ENCODE measurements around the gene GLRA3.

The GLRA3 gene

DNA sequence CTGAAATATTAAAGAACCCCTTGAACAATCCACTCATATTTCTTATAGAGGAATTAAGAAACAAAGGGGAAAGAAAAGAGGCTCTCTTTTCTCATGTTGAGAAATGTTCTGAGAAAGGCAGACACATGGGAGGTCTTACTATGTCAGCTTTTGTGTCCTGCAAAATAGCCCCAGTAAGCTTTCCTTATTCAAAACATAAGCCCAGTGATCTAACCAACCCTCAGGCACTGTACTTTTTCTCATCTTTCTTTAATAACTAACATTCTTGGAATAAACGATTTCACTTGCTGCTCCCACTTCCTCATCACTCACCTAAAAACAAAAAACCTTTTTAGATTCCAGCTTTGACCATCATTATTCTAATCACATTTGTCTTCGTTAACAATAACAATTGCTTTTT is 115.9 kb downstream of the GLRA3 start:
- TF ChIP-seq POLR2AphosphoS5 (IDR thresholded peaks at IDR 0.05; ENCODE audit: low read depth, low read length) = no peak

DNA sequence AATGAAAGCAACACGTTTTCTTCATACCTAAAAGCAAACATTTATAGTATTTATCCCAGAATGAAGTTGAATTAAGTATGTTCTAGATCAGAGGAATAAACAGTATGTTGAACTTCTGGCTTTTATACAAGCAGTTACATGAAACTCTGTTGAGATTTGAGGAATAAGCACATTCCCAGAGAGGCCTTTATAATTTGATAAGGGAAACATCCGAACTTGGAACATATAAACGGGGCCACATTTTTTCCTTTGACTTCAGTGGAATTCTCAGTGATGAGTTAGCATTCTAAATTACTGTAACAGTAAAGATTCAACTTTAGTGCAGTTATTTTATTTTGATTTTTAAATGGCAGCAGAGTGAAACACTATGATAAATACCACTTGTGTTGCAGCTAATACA is 119.5 kb downstream of the GLRA3 start:
- TF ChIP-seq SIN3A (IDR thresholded peaks at IDR 0.05; ENCODE audit: borderline replicate concordance, insufficient read depth, low read length) (no peak), TAF1 (IDR thresholded peaks at IDR 0.05; ENCODE audit: borderline replicate concordance, insufficient read depth, low read length) (no peak), FOXP2 (optimal IDR thresholded peaks at IDR 0.05; ENCODE audit: borderline replicate concordance, extremely low read depth, extremely low read length, insufficient read depth) (no peak), POLR2AphosphoS5 (IDR thresholded peaks at IDR 0.05; ENCODE audit: low read depth, low read length) (no peak)
- TF ChIP-seq, protein P1, sequence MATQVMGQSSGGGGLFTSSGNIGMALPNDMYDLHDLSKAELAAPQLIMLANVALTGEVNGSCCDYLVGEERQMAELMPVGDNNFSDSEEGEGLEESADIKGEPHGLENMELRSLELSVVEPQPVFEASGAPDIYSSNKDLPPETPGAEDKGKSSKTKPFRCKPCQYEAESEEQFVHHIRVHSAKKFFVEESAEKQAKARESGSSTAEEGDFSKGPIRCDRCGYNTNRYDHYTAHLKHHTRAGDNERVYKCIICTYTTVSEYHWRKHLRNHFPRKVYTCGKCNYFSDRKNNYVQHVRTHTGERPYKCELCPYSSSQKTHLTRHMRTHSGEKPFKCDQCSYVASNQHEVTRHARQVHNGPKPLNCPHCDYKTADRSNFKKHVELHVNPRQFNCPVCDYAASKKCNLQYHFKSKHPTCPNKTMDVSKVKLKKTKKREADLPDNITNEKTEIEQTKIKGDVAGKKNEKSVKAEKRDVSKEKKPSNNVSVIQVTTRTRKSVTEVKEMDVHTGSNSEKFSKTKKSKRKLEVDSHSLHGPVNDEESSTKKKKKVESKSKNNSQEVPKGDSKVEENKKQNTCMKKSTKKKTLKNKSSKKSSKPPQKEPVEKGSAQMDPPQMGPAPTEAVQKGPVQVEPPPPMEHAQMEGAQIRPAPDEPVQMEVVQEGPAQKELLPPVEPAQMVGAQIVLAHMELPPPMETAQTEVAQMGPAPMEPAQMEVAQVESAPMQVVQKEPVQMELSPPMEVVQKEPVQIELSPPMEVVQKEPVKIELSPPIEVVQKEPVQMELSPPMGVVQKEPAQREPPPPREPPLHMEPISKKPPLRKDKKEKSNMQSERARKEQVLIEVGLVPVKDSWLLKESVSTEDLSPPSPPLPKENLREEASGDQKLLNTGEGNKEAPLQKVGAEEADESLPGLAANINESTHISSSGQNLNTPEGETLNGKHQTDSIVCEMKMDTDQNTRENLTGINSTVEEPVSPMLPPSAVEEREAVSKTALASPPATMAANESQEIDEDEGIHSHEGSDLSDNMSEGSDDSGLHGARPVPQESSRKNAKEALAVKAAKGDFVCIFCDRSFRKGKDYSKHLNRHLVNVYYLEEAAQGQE (IDR thresholded peaks at IDR 0.05; ENCODE audit: insufficient read depth in 1 of 2, low read depth in 2 of 2, low read length in 2 of 2) = no peak

DNA sequence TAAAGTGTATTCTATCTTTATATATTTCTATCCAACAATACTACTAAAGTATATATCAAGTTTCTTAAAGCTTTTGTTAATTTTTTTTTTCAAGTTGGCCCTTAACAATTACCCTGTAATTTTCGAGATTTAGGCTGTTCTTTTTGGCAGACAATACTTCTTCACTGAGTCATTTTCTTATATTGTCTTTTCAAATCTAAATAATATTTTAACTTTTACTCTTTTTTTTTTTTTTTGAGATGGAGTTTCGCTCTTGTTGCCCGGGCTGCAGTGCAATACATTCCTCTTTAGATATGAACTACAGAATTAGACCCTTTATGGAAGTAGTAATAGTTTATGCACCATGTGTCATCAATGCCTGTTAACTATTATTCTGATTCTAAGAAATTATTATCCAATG is 120.7 kb downstream of the GLRA3 start:
- no peak for TF ChIP-seq POLR2AphosphoS5 (IDR thresholded peaks at IDR 0.05; ENCODE audit: low read depth, low read length)
- TF ChIP-seq TAF1 (IDR thresholded peaks at IDR 0.05; ENCODE audit: borderline replicate concordance, insufficient read depth, low read length) = no peak
- TF ChIP-seq, protein P1 (IDR thresholded peaks at IDR 0.05; ENCODE audit: insufficient read depth in 1 of 2, low read depth in 2 of 2, low read length in 2 of 2) = no peak
- no peak for TF ChIP-seq FOXP2 (optimal IDR thresholded peaks at IDR 0.05; ENCODE audit: borderline replicate concordance, extremely low read depth, extremely low read length, insufficient read depth)

DNA sequence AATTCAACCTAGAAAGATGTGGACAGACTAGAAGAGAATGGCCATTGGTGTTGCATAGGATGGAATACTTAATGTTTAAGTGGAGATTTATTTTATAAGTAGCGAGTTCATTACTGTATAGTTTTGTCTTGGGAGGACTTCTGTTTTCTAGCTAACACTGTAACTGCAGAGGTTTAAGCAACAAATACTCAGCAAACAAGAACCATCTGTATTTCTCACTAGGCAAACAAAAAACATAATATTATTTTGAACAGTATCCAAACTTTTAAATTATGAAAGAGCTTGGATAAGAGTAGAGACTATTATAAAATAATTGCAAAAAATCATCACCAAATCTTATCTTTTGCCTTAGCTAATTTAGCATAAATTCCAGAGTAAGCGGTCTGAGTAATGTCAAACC is 121.1 kb downstream of the GLRA3 start:
- TF ChIP-seq, protein P1 (IDR thresholded peaks at IDR 0.05; ENCODE audit: insufficient read depth in 1 of 2, low read depth in 2 of 2, low read length in 2 of 2) = no peak
- no peak for TF ChIP-seq TAF1 (IDR thresholded peaks at IDR 0.05; ENCODE audit: borderline replicate concordance, insufficient read depth, low read length)
- TF ChIP-seq FOXP2 (optimal IDR thresholded peaks at IDR 0.05; ENCODE audit: borderline replicate concordance, extremely low read depth, extremely low read length, insufficient read depth) = no peak
- no peak for TF ChIP-seq POLR2AphosphoS5 (IDR thresholded peaks at IDR 0.05; ENCODE audit: low read depth, low read length)
- no peak for TF ChIP-seq SIN3A (IDR thresholded peaks at IDR 0.05; ENCODE audit: borderline replicate concordance, insufficient read depth, low read length)

DNA sequence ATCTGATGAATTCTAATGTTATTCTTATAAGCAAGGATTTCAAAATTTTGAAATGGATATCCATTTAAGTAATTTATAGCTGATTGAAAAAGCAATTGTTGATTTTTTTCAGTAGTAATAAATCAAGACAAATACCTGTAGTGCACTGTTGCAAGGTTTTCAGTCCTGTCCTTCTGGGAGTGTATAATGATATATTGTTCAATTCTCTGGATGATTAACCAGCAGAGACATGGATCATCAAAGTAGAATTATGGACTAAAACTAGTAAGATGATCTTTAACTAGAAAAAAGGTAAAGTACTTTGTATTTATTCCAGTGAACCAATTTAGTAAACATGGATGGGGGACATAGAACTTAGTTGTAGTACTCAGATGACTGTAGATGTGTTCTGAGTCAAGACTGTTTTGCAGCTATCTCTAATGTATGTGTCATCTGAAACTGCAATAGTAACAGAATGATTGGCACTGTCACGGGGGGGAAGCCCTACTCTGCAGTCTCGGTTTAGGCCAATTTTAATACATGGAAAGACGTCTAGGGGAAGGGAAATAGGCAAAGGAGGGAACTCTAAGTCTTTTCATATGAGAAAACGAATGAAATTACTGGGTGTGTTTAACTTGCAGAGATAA is 121.9 kb downstream of the GLRA3 start:
- no peak for TF ChIP-seq SIN3A (IDR thresholded peaks at IDR 0.05; ENCODE audit: borderline replicate concordance, insufficient read depth, low read length)
- no peak for TF ChIP-seq TAF1 (IDR thresholded peaks at IDR 0.05; ENCODE audit: borderline replicate concordance, insufficient read depth, low read length)

DNA sequence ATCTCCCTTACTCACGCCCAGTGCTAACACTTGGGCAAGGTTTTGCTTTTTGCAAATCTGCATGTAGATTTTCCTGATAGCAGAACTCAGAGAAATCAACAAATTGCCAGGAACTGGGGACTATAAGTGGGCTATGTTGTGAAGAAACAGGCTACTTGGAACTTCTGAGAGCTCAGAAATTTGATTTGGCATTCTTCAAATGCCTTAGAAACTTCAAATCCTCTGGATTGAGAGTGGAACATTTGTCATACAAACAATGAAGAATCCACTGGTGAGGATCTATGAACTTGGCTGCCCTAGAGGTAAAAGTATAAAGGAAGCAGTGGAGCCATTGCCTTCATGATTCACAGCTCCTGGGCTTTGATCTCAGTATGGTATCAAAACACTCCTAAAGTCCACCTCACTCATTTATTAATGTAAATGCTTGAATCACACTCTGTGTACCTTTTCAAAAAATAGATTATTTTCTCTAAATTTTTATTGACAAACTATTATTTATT is 126.0 kb downstream of the GLRA3 start:
- no peak for TF ChIP-seq TAF1 (IDR thresholded peaks at IDR 0.05; ENCODE audit: borderline replicate concordance, insufficient read depth, low read length)
- TF ChIP-seq POLR2AphosphoS5 (IDR thresholded peaks at IDR 0.05; ENCODE audit: low read depth, low read length) = no peak
- TF ChIP-seq, protein P1 (IDR thresholded peaks at IDR 0.05; ENCODE audit: insufficient read depth in 1 of 2, low read depth in 2 of 2, low read length in 2 of 2) = no peak
- TF ChIP-seq FOXP2 (optimal IDR thresholded peaks at IDR 0.05; ENCODE audit: borderline replicate concordance, extremely low read depth, extremely low read length, insufficient read depth) = no peak
- no peak for TF ChIP-seq SIN3A (IDR thresholded peaks at IDR 0.05; ENCODE audit: borderline replicate concordance, insufficient read depth, low read length)

Measured in PFSK-1 (cell line).